Measurements from ENCODE around the gene CCL18. TPM values are rescaled to one million over a fixed set of nuclear protein-coding genes. Genes with fewer than 3 reads are reported as not detected.

The CCL18 gene
- total RNA-seq, 5 donors from 2014 or later (not counting 1 experiment from before 2014, with no cell fraction given), result not detected

- H3K27me3 ChIP-seq (replicated peaks in 1 of 2; ENCODE audit: control insufficient read depth in 2 of 2, extremely low read depth in 1 of 2, insufficient read depth in 2 of 2, low read length in 1 of 2), result no peaks in the 10 kb centered on the region
- CTCF ChIA-PET, result no interaction called here
- H3K36me3 ChIP-seq (ENCODE audit: control insufficient read depth in 2 of 2, extremely low read depth in 1 of 2, insufficient read depth in 1 of 2, low read length in 1 of 2), result no peaks in the 10 kb centered on the region
- ATAC-seq (replicated peaks in 1 of 4) (peak; percentile 27 to 74 (median 53)), DNase-seq (peak in 26 of 35 experiments; percentile 8 to 72 (median 36))
- no peaks in the 10 kb centered on the region for H3K9me3 ChIP-seq
- Mint-ChIP-seq H3K4me3 (no peak overlapping the region), H3K27ac (peak overlapping the region in 1 of 2 donors; percentile 23), H3K36me3 (no peaks in the 10 kb centered on the region), H3K4me1 (peaks cover 0 to 19% (median 0%) of the 10 kb centered on the region in 3 donors), H3K27me3 (peaks cover 0 to 20% of the 10 kb centered on the region in 2 donors), H3K9me3 (no peaks in the 10 kb centered on the region)
- POLR2A ChIA-PET, result no interaction called here
- peak overlapping the region; percentile 63 for H3K27ac ChIP-seq (ENCODE audit: low read length)
- no peak overlapping the region for H3K4me3 ChIP-seq (ENCODE audit: control insufficient read depth in 1 of 2, extremely low read depth in 1 of 2, low read length in 1 of 2)
- WGBS (ENCODE audit: insufficient coverage), result 74% methylated on average over 3 of the region's 6 CpGs
- H3K4me1 ChIP-seq (ENCODE audit: control insufficient read depth in 1 of 2, extremely low read depth in 1 of 2, insufficient read depth in 2 of 2, low read length in 2 of 2), result peaks cover 0 to 43% of the 10 kb centered on the region in 2 experiments
Observed at GRCh38 chr17:36066365-36066985, 2.4 kb downstream of the CCL18 start.

GRCh38 chr17:36068524-36068923 lies 4.5 kb downstream of the CCL18 start:
- no peak overlapping the region for H3K4me3 Mint-ChIP-seq
- ATAC-seq (replicated peaks in 1 of 4) (no peak), DNase-seq (no peak)
- no peaks in the 10 kb centered on the region for H3K9me3 ChIP-seq
- no peak overlapping the region for H3K27ac ChIP-seq (ENCODE audit: low read length)
- no peaks in the 10 kb centered on the region for H3K36me3 ChIP-seq (ENCODE audit: control insufficient read depth in 2 of 2, extremely low read depth in 1 of 2, insufficient read depth in 1 of 2, low read length in 1 of 2)
- no peak overlapping the region for H3K4me3 ChIP-seq (ENCODE audit: control insufficient read depth in 1 of 2, extremely low read depth in 1 of 2, low read length in 1 of 2)
- peaks cover 0 to 15% of the 10 kb centered on the region in 2 donors for H3K27me3 Mint-ChIP-seq
- no peaks in the 10 kb centered on the region for H3K36me3 Mint-ChIP-seq
- no peaks in the 10 kb centered on the region for H3K27me3 ChIP-seq (replicated peaks in 1 of 2; ENCODE audit: control insufficient read depth in 2 of 2, extremely low read depth in 1 of 2, insufficient read depth in 2 of 2, low read length in 1 of 2)
- ChIA-PET CTCF (interaction anchor here in 1 of 2 donors (1.1 kb wide), 1 partner anchor 99 kb away, joined by 4 read pairs; no protein-coding TSS in a partner anchor), POLR2A (interaction anchor here in 1 of 2 donors (0.5 kb wide), 1 partner anchor 234 kb away, joined by 5 read pairs; no protein-coding TSS in a partner anchor)
- no peak overlapping the region for H3K27ac Mint-ChIP-seq
- no peaks in the 10 kb centered on the region for H3K9me3 Mint-ChIP-seq
- H3K4me1 Mint-ChIP-seq, result peaks cover 5 to 25% (median 7%) of the 10 kb centered on the region in 3 donors
- WGBS (ENCODE audit: insufficient coverage), result no CpG with 5 or more reads among the region's 3 CpGs
- peaks cover 0 to 54% of the 10 kb centered on the region in 2 experiments for H3K4me1 ChIP-seq (ENCODE audit: control insufficient read depth in 1 of 2, extremely low read depth in 1 of 2, insufficient read depth in 2 of 2, low read length in 2 of 2)

DNA sequence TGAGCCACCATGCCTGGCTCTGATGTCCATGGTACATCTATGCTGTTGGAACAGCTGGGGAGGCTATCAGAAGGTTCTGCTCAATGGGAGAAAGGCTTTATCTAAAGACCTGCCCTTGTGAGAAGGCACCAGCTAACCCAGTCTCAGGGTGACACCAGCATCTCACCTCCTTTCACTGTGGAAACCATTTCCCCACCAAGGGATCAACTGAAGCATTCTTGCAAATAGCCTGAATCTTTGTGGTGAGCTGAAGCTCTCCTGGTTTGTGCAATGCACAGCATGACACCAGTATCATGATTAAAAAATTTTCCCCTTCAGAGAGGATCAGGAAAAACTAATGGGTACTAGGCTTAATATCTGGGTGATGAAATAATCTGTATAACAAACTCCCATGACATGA lies 5.1 kb downstream of the CCL18 start:
- H3K27ac ChIP-seq (ENCODE audit: low read length), result no peak overlapping the region
- CTCF ChIA-PET, result interaction anchor here in 1 of 2 donors (1.1 kb wide), 1 partner anchor 100 kb away, joined by 4 read pairs; no protein-coding TSS in a partner anchor
- H3K4me1 Mint-ChIP-seq, result peaks cover 5 to 25% (median 7%) of the 10 kb centered on the region in 3 donors
- H3K4me3 Mint-ChIP-seq, result no peak overlapping the region
- H3K4me3 ChIP-seq (ENCODE audit: control insufficient read depth in 1 of 2, extremely low read depth in 1 of 2, low read length in 1 of 2), result no peak overlapping the region
- no peaks in the 10 kb centered on the region for H3K36me3 Mint-ChIP-seq
- no peaks in the 10 kb centered on the region for H3K9me3 Mint-ChIP-seq
- DNase-seq, result no peak
- no peaks in the 10 kb centered on the region for H3K36me3 ChIP-seq (ENCODE audit: control insufficient read depth in 2 of 2, extremely low read depth in 1 of 2, insufficient read depth in 1 of 2, low read length in 1 of 2)
- H3K4me1 ChIP-seq (ENCODE audit: control insufficient read depth in 1 of 2, extremely low read depth in 1 of 2, insufficient read depth in 2 of 2, low read length in 2 of 2), result peaks cover 0 to 54% of the 10 kb centered on the region in 2 experiments
- H3K9me3 ChIP-seq, result no peaks in the 10 kb centered on the region
- ATAC-seq (replicated peaks in 1 of 4), result no peak
- H3K27me3 Mint-ChIP-seq, result peaks cover 0 to 15% of the 10 kb centered on the region in 2 donors
- H3K27ac Mint-ChIP-seq, result no peak overlapping the region
- H3K27me3 ChIP-seq (replicated peaks in 1 of 2; ENCODE audit: control insufficient read depth in 2 of 2, extremely low read depth in 1 of 2, insufficient read depth in 2 of 2, low read length in 1 of 2), result no peaks in the 10 kb centered on the region
- POLR2A ChIA-PET, result no interaction called here

DNA sequence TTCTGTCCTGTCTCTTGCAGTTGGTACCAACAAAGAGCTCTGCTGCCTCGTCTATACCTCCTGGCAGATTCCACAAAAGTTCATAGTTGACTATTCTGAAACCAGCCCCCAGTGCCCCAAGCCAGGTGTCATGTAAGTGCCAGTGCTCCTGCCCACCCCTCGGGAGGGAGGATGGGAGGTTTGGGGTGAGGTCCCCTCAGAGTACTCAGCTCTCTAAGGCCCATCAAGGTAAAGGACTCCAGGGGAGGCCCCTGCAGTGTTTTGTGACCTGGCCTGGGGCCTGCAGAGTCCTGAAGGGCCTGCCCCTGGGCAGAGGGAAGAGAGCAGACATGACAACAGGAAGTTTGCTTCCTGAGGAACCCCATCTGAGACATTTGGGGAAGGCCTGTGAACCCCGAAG lies 6.4 kb downstream of the CCL18 start:
- H3K27ac ChIP-seq (ENCODE audit: low read length), result no peak overlapping the region
- no peaks in the 10 kb centered on the region for H3K36me3 ChIP-seq (ENCODE audit: control insufficient read depth in 2 of 2, extremely low read depth in 1 of 2, insufficient read depth in 1 of 2, low read length in 1 of 2)
- H3K9me3 ChIP-seq, result no peaks in the 10 kb centered on the region
- H3K27me3 ChIP-seq (replicated peaks in 1 of 2; ENCODE audit: control insufficient read depth in 2 of 2, extremely low read depth in 1 of 2, insufficient read depth in 2 of 2, low read length in 1 of 2), result no peaks in the 10 kb centered on the region
- 62% methylated on average over 2 of the region's 3 CpGs for WGBS (ENCODE audit: insufficient coverage)
- Mint-ChIP-seq H3K36me3 (no peaks in the 10 kb centered on the region), H3K4me3 (no peak overlapping the region), H3K4me1 (peaks cover 5 to 21% (median 7%) of the 10 kb centered on the region in 3 donors), H3K27me3 (peaks cover 2 to 15% of the 10 kb centered on the region in 2 donors), H3K9me3 (no peaks in the 10 kb centered on the region), H3K27ac (no peak overlapping the region)
- POLR2A ChIA-PET, result no interaction called here
- CTCF ChIA-PET, result interaction anchor here in 1 of 2 donors (0.6 to 1.3 kb wide), 2 partner anchors 30 to 101 kb away, joined by 3 to 4 read pairs; no protein-coding TSS in a partner anchor
- no peak overlapping the region for H3K4me3 ChIP-seq (ENCODE audit: control insufficient read depth in 1 of 2, extremely low read depth in 1 of 2, low read length in 1 of 2)
- peaks cover 0 to 52% of the 10 kb centered on the region in 2 experiments for H3K4me1 ChIP-seq (ENCODE audit: control insufficient read depth in 1 of 2, extremely low read depth in 1 of 2, insufficient read depth in 2 of 2, low read length in 2 of 2)
- ATAC-seq (replicated peaks in 1 of 4) (no peak), DNase-seq (no peak)

DNA sequence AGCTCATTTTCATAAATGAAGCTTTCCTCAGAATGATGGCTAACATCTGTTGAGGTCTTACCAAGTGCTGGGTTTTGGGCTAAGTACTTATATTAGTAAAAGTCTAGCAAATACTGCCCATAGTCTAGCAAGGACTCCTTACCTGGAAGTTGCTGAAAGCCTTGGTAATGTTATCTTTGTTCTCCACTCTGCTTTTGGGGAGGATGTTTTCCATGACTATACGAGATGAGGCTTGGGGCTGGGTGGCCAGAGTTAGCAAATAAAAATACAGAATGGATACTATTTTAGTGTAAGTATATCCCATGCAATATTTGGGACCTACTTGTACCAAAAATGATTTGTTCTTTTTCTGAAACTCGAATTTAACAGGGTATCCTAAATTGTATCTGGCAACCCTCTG lies 7.7 kb downstream of the CCL18 start:
- Histone ChIP-seq H3K4me3 (ENCODE audit: control insufficient read depth in 1 of 2, extremely low read depth in 1 of 2, low read length in 1 of 2) (no peak overlapping the region), H3K4me1 (ENCODE audit: control insufficient read depth in 1 of 2, extremely low read depth in 1 of 2, insufficient read depth in 2 of 2, low read length in 2 of 2) (peaks cover 0 to 44% of the 10 kb centered on the region in 2 experiments), H3K27me3 (replicated peaks in 1 of 2; ENCODE audit: control insufficient read depth in 2 of 2, extremely low read depth in 1 of 2, insufficient read depth in 2 of 2, low read length in 1 of 2) (no peaks in the 10 kb centered on the region), H3K36me3 (ENCODE audit: control insufficient read depth in 2 of 2, extremely low read depth in 1 of 2, insufficient read depth in 1 of 2, low read length in 1 of 2) (no peaks in the 10 kb centered on the region), H3K9me3 (no peaks in the 10 kb centered on the region), H3K27ac (ENCODE audit: low read length) (no peak overlapping the region)
- Mint-ChIP-seq H3K27me3 (peaks cover 4 to 6% of the 10 kb centered on the region in 2 donors), H3K4me3 (no peak overlapping the region), H3K9me3 (peaks cover 0 to 2% (median 0%) of the 10 kb centered on the region in 3 donors), H3K4me1 (peaks cover 5 to 14% (median 7%) of the 10 kb centered on the region in 3 donors), H3K36me3 (no peaks in the 10 kb centered on the region), H3K27ac (no peak overlapping the region)
- ATAC-seq (replicated peaks in 1 of 4) (no peak), DNase-seq (no peak)
- no CpG with 5 or more reads among the region's 2 CpGs for WGBS (ENCODE audit: insufficient coverage)
- POLR2A ChIA-PET, result no interaction called here
- CTCF ChIA-PET, result interaction anchor here in 1 of 2 donors (2.2 to 2.6 kb wide), 2 partner anchors 11 to 103 kb away, joined by 8 to 9 read pairs; no protein-coding TSS in a partner anchor

- Histone ChIP-seq H3K9me3 (no peaks in the 10 kb centered on the region), H3K4me3 (ENCODE audit: control insufficient read depth in 1 of 2, extremely low read depth in 1 of 2, low read length in 1 of 2) (no peak overlapping the region), H3K4me1 (ENCODE audit: control insufficient read depth in 1 of 2, extremely low read depth in 1 of 2, insufficient read depth in 2 of 2, low read length in 2 of 2) (peaks cover 0 to 37% of the 10 kb centered on the region in 2 experiments), H3K36me3 (ENCODE audit: control insufficient read depth in 2 of 2, extremely low read depth in 1 of 2, insufficient read depth in 1 of 2, low read length in 1 of 2) (no peaks in the 10 kb centered on the region), H3K27me3 (replicated peaks in 1 of 2; ENCODE audit: control insufficient read depth in 2 of 2, extremely low read depth in 1 of 2, insufficient read depth in 2 of 2, low read length in 1 of 2) (no peaks in the 10 kb centered on the region), H3K27ac (ENCODE audit: low read length) (no peak overlapping the region)
- Mint-ChIP-seq H3K9me3 (peaks cover 2 to 7% (median 4%) of the 10 kb centered on the region in 3 donors), H3K27me3 (peaks cover 4 to 6% of the 10 kb centered on the region in 2 donors), H3K27ac (peak overlapping the region in 1 of 2 donors; percentile 2), H3K4me3 (no peak overlapping the region), H3K4me1 (peaks cover 5 to 12% (median 7%) of the 10 kb centered on the region in 3 donors), H3K36me3 (no peaks in the 10 kb centered on the region)
- ChIA-PET POLR2A (no interaction called here), CTCF (interaction anchor here (0.6 to 2.6 kb wide), 8 partner anchors 9 to 195 kb away, joined by 3 to 9 read pairs (median 6); partner anchors contain the start of gene CCL18 (in 1 of the 2))
- WGBS (ENCODE audit: insufficient coverage), result 44% methylated on average over 6 of the region's 12 CpGs
- DNase-seq (peak in 28 of 35 experiments; percentile 15 to 81 (median 41)), ATAC-seq (replicated peaks in 1 of 4) (peak in 3 of 4 experiments; percentile 23 to 61 (median 45))
Observed at GRCh38 chr17:36072431-36073121, 8.5 kb downstream of the CCL18 start.

Data from T-cell (primary cell).